ENCODE data around the gene TRIM72.
"Not testable (repeated sequence)": the region's sequence is repeated elsewhere in the genome, so short reads cannot be mapped to it uniquely, and the experiment has no call there.

- TF ChIP-seq CTCF (IDR thresholded peaks at IDR 0.05; ENCODE audit: low read depth, low read length, poor library complexity, severe bottlenecking); EZH2phosphoT487 (IDR thresholded peaks at IDR 0.05; ENCODE audit: borderline replicate concordance, low read length): not testable (repeated sequence)
These were observed 56.1 kb downstream of the TRIM72 start for GRCh38 chr16:31269973-31270372.
